Measurements from ENCODE around the gene BAAT.

BAAT gene

GRCh38 chr9:101415578-101415977 is 30.8 kb upstream of the BAAT start:
- no peaks in the 10 kb centered on the region for H3K27me3 ChIP-seq (ENCODE audit: low read length)
- no peaks in the 10 kb centered on the region for H4K20me1 ChIP-seq (ENCODE audit: low read depth, low read length)
- H3K9me3 ChIP-seq (ENCODE audit: insufficient read depth, low read length): peaks cover 7% of the 10 kb centered on the region; the same call in 1 of the 2 replicates
- TF ChIP-seq, protein P1, sequence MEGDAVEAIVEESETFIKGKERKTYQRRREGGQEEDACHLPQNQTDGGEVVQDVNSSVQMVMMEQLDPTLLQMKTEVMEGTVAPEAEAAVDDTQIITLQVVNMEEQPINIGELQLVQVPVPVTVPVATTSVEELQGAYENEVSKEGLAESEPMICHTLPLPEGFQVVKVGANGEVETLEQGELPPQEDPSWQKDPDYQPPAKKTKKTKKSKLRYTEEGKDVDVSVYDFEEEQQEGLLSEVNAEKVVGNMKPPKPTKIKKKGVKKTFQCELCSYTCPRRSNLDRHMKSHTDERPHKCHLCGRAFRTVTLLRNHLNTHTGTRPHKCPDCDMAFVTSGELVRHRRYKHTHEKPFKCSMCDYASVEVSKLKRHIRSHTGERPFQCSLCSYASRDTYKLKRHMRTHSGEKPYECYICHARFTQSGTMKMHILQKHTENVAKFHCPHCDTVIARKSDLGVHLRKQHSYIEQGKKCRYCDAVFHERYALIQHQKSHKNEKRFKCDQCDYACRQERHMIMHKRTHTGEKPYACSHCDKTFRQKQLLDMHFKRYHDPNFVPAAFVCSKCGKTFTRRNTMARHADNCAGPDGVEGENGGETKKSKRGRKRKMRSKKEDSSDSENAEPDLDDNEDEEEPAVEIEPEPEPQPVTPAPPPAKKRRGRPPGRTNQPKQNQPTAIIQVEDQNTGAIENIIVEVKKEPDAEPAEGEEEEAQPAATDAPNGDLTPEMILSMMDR (IDR thresholded peaks at IDR 0.05; ENCODE audit: insufficient read depth, low read length, poor library complexity, severe bottlenecking): no peak
- no peak for TF ChIP-seq EZH2phosphoT487 (conservative IDR thresholded peaks at IDR 0.05; ENCODE audit: low read length)
- H3F3A ChIP-seq (ENCODE audit: insufficient read depth): peaks cover 4% of the 10 kb centered on the region; the same call in 1 of the 2 replicates
- no peaks in the 10 kb centered on the region for H3K79me2 ChIP-seq (ENCODE audit: insufficient read depth, low read length)
- no peak overlapping the region for H2AFZ ChIP-seq (ENCODE audit: low read depth, low read length, severe bottlenecking)
- H3K9ac ChIP-seq (ENCODE audit: low read length): no peak overlapping the region
- 0 out of 2 replicates have a peak, but pooled peaks cover 3% of the 10 kb centered on the region for H3K36me3 ChIP-seq (ENCODE audit: low read length)
- no peak overlapping the region for H3K27ac ChIP-seq (ENCODE audit: low read depth, low read length)
- H3K9me2 ChIP-seq (replicated peaks; ENCODE audit: insufficient read depth, low read length): no peaks in the 10 kb centered on the region
- no peak overlapping the region for H3K4me2 ChIP-seq (ENCODE audit: low read depth, low read length, poor library complexity, severe bottlenecking)
- no peak overlapping the region for H3K4me3 ChIP-seq (ENCODE audit: insufficient read depth, low read length, poor library complexity, severe bottlenecking)

DNA sequence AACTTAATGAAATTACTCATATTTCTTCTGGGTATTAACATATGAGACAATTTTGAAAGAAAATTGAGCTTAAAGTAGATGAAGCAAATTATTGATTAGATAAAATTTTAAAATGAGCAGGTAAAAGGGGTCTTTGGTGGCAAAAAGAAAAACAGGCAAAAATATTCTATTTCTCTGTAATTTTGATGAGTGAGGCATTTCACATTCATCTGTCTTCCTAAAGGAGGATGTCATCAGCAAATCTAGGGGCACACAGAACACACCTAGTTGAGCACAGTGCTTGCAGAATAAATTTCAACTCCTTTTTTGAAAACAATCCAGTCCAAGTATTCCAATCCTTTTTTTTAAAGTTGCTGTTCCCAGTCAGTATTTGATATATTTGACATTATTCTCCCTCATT is 30.0 kb upstream of the BAAT start:
- H3K79me2 ChIP-seq (ENCODE audit: insufficient read depth, low read length): no peaks in the 10 kb centered on the region
- no peak overlapping the region for H3K9ac ChIP-seq (ENCODE audit: low read length)
- 0 out of 2 replicates have a peak, but pooled peaks cover 3% of the 10 kb centered on the region for H3K36me3 ChIP-seq (ENCODE audit: low read length)
- H3K9me2 ChIP-seq (replicated peaks; ENCODE audit: insufficient read depth, low read length): no peaks in the 10 kb centered on the region
- H3F3A ChIP-seq (ENCODE audit: insufficient read depth): peaks cover 4% of the 10 kb centered on the region; the same call in 1 of the 2 replicates
- no peak overlapping the region for H3K4me2 ChIP-seq (ENCODE audit: low read depth, low read length, poor library complexity, severe bottlenecking)
- no peaks in the 10 kb centered on the region for H4K20me1 ChIP-seq (ENCODE audit: low read depth, low read length)
- H2AFZ ChIP-seq (ENCODE audit: low read depth, low read length, severe bottlenecking): no peak overlapping the region
- peaks cover 15% of the 10 kb centered on the region; the same call in 1 of the 2 replicates for H3K9me3 ChIP-seq (ENCODE audit: insufficient read depth, low read length)
- no peak overlapping the region for H3K27ac ChIP-seq (ENCODE audit: low read depth, low read length)
- TF ChIP-seq EZH2phosphoT487 (conservative IDR thresholded peaks at IDR 0.05; ENCODE audit: low read length): no peak
- TF ChIP-seq, protein P1 (IDR thresholded peaks at IDR 0.05; ENCODE audit: insufficient read depth, low read length, poor library complexity, severe bottlenecking): no peak
- no peaks in the 10 kb centered on the region for H3K27me3 ChIP-seq (ENCODE audit: low read length)
- no peak overlapping the region for H3K4me3 ChIP-seq (ENCODE audit: insufficient read depth, low read length, poor library complexity, severe bottlenecking)

- Histone ChIP-seq H3K9ac (ENCODE audit: low read length) (no peak overlapping the region), H3K36me3 (ENCODE audit: low read length) (peaks cover 59% of the 10 kb centered on the region), H4K20me1 (ENCODE audit: low read depth, low read length) (no peaks in the 10 kb centered on the region), H3K4me3 (ENCODE audit: insufficient read depth, low read length, poor library complexity, severe bottlenecking) (no peak overlapping the region), H3K9me2 (replicated peaks; ENCODE audit: insufficient read depth, low read length) (no peaks in the 10 kb centered on the region), H3K4me2 (ENCODE audit: low read depth, low read length, poor library complexity, severe bottlenecking) (no peak overlapping the region), H2AFZ (ENCODE audit: low read depth, low read length, severe bottlenecking) (no peak overlapping the region), H3K9me3 (ENCODE audit: insufficient read depth, low read length) (peaks cover 51% of the 10 kb centered on the region; the same call in 1 of the 2 replicates), H3K79me2 (ENCODE audit: insufficient read depth, low read length) (no peaks in the 10 kb centered on the region), H3K27me3 (ENCODE audit: low read length) (no peaks in the 10 kb centered on the region), H3F3A (ENCODE audit: insufficient read depth) (no peaks in the 10 kb centered on the region; the same call in 1 of the 2 replicates), H3K27ac (ENCODE audit: low read depth, low read length) (no peak overlapping the region)
- TF ChIP-seq, protein P1 (IDR thresholded peaks at IDR 0.05; ENCODE audit: insufficient read depth, low read length, poor library complexity, severe bottlenecking): no peak
- TF ChIP-seq EZH2phosphoT487 (conservative IDR thresholded peaks at IDR 0.05; ENCODE audit: low read length): no peak
Observed at GRCh38 chr9:101409079-101409477, 24.3 kb upstream of the BAAT start.

Measured in SU-DHL-6 (cell line).